ENCODE data around the gene UQCRQ.

GRCh38 chr5:132905938-132906337, 39.5 kb downstream of the UQCRQ start:
- TF ChIP-seq CTCF (IDR thresholded peaks at IDR 0.05), result no peak
- no peak for TF ChIP-seq POLR2A (IDR thresholded peaks at IDR 0.05)

Measured in thyroid gland (tissue), 4 donors.